ENCODE data around the gene MADD.

- TF ChIP-seq EZH2 (IDR thresholded peaks at IDR 0.05; ENCODE audit: insufficient read depth, poor library complexity, severe bottlenecking) (no peak), EZH2phosphoT487 (IDR thresholded peaks at IDR 0.05; ENCODE audit: insufficient read depth, low read depth) (no peak)
Observed at GRCh38 chr11:47282462-47282861, 12.5 kb downstream of the MADD start.
